Right ventricle myocardium inferior (tissue), 1 donor: ENCODE measurements around the gene JMJD7. TPM values are rescaled to one million over a fixed set of nuclear protein-coding genes. Genes with fewer than 3 reads are reported as not detected.
A peak's percentile ranks its signal among the peaks of the same experiment; 100 is the strongest.

ENCODE experiments used
- ATAC-seq: fragments of 200-7000 bp; cut with Tn5 transposase; one replicate; pipeline ENCODE4 v1.9.1; 2020; ENCODE audit warnings: mild to moderate bottlenecking, moderate library complexity
- DNase-seq: peaks from one replicate; pipeline ENCODE4 v3.0.0; 2021; ENCODE audit errors: missing footprints
- intact Hi-C: fragments of 100-400 bp; cut with DNase I; formaldehyde crosslinking; loops from one replicate; pipeline ENCODE4 v1.11.0; 2022
- total RNA-seq: library from RNA; stranded (reverse); fragmentation: NEBNext Ultra II Directional; extraction: Animal tissue kit (Norgen Biotek cat#: 25700); gene quantifications from one replicate; pipeline ENCODE4 v1.2.1, GENCODE V29; 2021
- donor health status: DM: no; HTN: yes; CAD: no; lungs with severe emphysema.

JMJD7 gene
- total RNA-seq, 1 donor from 2014 or later, result 12.6 TPM

- ATAC-seq, result no peak
Observed at GRCh38 chr15:41852736-41853590, 25.1 kb downstream of the JMJD7 start.

GRCh38 chr15:41853831-41854230, 25.9 kb downstream of the JMJD7 start:
- intact Hi-C loops, result no loop called here
- ATAC-seq, result no peak

More at GRCh38 chr15:41852736-41853590, 25.1 kb downstream of the JMJD7 start:
- no peak for DNase-seq
- intact Hi-C loops, result no loop called here

GRCh38 chr15:41854443-41854842, 26.6 kb downstream of the JMJD7 start:
- DNase-seq (no peak), ATAC-seq (no peak)
- intact Hi-C loops, result no loop called here

More at GRCh38 chr15:41853831-41854230, 25.9 kb downstream of the JMJD7 start:
- no peak for DNase-seq

GRCh38 chr15:41855261-41855961, 27.5 kb downstream of the JMJD7 start:
- intact Hi-C loops, result no loop called here
- DNase-seq (no peak), ATAC-seq (no peak)

GRCh38 chr15:41856262-41856661, 28.4 kb downstream of the JMJD7 start:
- no peak for ATAC-seq
- intact Hi-C loops, result no loop called here

GRCh38 chr15:41856716-41857115, 28.8 kb downstream of the JMJD7 start:
- no peak for DNase-seq
- intact Hi-C loops, result no loop called here
- ATAC-seq, result no peak

More at GRCh38 chr15:41856262-41856661, 28.4 kb downstream of the JMJD7 start:
- no peak for DNase-seq

- no peak for DNase-seq
- intact Hi-C loops, result no loop called here
- ATAC-seq, result no peak
Observed at GRCh38 chr15:41857316-41857715, 29.4 kb downstream of the JMJD7 start.

- intact Hi-C loops, result no loop called here
Observed at GRCh38 chr15:41858756-41859155, 30.9 kb downstream of the JMJD7 start.

GRCh38 chr15:41860049-41860828, 32.3 kb downstream of the JMJD7 start:
- intact Hi-C loops, result no loop called here
- DNase-seq (no peak), ATAC-seq (no peak)

More at GRCh38 chr15:41858756-41859155, 30.9 kb downstream of the JMJD7 start:
- ATAC-seq (no peak), DNase-seq (no peak)

- intact Hi-C loops, result no loop called here
- DNase-seq, result no peak
- ATAC-seq, result no peak
Observed at GRCh38 chr15:41861736-41862356, 34.0 kb downstream of the JMJD7 start.

GRCh38 chr15:41862515-41863116, 34.7 kb downstream of the JMJD7 start:
- ATAC-seq, result no peak

GRCh38 chr15:41865490-41866055, 37.7 kb downstream of the JMJD7 start:
- DNase-seq, result peak; percentile 43
- no peak for ATAC-seq
- intact Hi-C loops, result no loop called here

More at GRCh38 chr15:41862515-41863116, 34.7 kb downstream of the JMJD7 start:
- DNase-seq, result no peak
- intact Hi-C loops, result no loop called here

GRCh38 chr15:41866263-41866703, 38.4 kb downstream of the JMJD7 start:
- intact Hi-C loops, result no loop called here
- peak; percentile 45 for DNase-seq
- ATAC-seq, result no peak

- ATAC-seq, result no peak
- no peak for DNase-seq
- intact Hi-C loops, result no loop called here
Observed at GRCh38 chr15:41866872-41867579, 39.1 kb downstream of the JMJD7 start.

GRCh38 chr15:41868321-41868720, 40.4 kb downstream of the JMJD7 start:
- intact Hi-C loops, result no loop called here
- peak; percentile 62 for DNase-seq
- ATAC-seq, result no peak

- intact Hi-C loops, result no loop called here
- DNase-seq (no peak), ATAC-seq (no peak)
Observed at GRCh38 chr15:41869770-41870688, 42.1 kb downstream of the JMJD7 start.
